GM19351 (cell line): ENCODE data around the gene TRIM28.
"Not testable (repeated sequence)": the region's sequence is repeated elsewhere in the genome, so short reads cannot be mapped to it uniquely, and the experiment has no call there.

Source experiments
- ATAC-seq: cut with Tn5 transposase; IDR thresholded peaks from one replicate; pipeline ENCODE4 v1.9.1; 2021; ENCODE audit warnings: mild to moderate bottlenecking, moderate library complexity; ENCODE audit not compliant: unreplicated experiment

The TRIM28 gene

DNA sequence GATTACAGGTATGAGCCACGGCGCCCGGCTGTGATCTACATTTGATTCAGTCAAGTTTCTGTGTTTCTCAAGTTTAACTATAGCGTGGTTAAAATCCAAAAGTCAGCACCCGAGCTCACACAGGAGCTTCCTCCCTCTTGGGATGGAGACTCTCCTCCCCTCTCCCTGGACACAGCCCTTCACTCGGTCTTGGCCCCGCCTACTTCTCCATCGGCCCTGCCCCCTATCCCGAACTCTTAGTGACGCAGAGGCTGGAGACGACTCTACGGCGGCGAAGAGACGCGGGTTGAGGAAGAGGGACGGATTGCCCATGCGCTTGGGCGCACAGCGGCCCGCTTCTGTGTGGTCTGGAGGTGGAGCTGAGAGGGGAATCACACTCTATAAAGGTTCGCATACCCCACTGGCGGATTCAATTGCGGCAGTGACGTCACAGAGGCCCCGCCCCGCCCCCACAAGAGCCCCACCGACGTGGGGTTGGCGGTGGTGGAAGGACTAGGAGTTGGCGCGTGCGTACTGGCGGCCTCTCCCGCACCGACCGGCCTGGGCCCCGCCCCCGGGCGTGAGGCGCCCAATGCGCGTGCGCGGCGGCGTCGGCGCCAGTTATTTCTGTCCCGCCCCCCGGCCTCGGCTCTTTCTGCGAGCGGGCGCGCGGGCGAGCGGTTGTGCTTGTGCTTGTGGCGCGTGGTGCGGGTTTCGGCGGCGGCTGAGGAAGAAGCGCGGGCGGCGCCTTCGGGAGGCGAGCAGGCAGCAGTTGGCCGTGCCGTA lies at the start of gene TRIM28:
Gene TRIM28, plus strand, starts transcription at position 239 of the 765 bp plus-strand sequence. CDS start 694 bp downstream, outside the sequence.
- ATAC-seq = peak; percentile 86

DNA sequence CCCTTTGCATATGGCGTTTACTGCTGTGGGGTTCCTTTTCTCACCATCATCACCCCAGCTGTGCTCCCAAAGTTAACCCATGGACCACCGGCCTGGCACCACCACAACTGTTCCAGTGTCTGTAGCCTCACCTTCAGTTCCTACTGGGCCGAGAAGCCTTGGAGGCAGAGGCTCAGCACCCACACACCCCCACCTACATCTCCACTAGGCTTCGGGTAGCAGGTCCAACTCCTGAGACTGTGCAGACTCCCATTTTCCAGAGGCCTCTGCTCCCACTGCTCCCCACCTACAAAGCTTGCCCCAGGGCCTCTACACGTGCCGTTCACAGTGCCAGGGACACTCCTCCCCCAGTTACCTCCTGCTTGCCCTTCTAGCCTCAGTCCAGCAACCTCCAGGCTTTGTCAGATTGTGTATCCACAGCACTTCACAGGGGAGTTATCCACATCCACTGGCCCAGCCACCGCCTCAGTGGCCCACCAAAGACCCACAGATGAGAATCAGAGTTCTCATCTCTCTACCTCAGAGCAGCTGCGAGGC lies 46.2 kb upstream of the TRIM28 start:
- ATAC-seq = no peak

DNA sequence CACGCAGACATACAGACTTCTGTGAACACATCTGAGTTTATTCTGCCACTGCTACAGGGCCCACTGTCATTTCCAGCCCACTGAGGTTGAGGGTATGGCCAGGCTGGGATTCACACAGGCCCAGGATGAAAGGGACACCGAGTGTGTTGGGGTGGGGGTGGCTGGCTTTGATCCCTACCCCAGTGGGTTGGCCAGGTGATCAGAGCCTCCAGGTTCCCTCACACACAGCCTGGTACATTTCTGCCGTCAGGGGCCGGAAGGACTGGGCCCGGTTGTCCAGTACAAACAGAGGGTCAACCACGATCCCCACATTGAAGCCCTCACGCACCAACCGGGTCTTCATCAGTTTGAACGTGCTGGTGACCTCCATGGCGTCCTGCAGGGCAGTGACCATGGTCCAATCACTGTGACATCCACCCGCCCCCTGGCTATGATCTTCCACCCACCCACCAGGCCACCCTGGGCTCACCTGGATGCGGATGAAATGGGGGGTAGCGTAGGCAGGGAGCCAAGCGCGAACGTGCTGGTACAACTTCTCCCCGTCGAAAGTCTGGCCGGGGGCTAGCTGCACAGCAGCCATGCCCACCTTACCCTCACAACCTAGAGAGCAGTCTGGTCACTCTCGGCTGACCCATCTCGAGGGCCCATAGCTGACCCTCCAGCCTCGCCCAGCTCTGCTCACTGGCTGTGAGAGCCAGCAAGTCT lies 45.4 kb upstream of the TRIM28 start:
- no peak for ATAC-seq

DNA sequence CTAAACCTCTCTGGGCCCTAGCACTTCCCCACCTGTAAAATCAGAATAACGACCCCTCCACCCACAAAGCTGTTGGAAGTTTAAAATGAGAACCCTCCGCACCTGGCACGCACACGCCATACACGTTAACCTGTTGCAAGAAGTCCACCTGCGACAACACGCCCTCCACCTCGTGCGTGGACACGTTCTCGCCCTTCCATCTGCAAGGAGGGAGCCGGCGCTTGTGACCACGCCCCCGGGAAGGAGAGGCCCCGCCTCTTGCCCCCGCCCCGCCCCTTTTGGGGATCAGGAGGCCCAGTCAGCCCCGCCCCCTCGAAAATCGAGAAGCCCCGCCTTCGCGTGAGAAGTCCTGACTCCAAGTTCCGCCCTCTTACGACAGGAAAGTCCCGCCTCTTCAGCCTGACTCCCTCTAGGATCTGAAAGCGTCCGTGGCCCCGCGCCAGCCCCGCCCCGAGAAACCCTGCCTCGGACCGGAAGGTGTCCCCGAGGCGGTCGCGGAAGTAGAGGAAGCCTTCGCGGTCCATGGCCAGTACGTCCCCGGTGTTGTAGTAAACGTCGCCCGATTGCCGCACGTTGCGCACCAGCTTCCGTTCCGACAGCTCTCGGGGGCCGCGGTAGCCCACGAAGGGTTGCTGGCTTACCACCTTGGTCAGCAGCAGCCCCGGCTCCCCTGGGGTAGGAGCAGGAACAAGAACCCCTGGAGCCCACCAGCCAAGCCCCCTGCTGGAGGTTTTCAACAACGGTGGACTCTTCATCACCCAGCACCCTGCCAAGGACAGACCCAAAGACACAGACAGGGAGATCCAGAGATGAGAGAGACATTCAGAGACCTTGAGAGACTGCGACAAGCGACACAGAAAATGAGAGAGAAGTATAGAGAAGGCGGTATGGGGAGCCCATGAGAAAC lies 44.6 kb upstream of the TRIM28 start:
- peak; percentile 92 for ATAC-seq

DNA sequence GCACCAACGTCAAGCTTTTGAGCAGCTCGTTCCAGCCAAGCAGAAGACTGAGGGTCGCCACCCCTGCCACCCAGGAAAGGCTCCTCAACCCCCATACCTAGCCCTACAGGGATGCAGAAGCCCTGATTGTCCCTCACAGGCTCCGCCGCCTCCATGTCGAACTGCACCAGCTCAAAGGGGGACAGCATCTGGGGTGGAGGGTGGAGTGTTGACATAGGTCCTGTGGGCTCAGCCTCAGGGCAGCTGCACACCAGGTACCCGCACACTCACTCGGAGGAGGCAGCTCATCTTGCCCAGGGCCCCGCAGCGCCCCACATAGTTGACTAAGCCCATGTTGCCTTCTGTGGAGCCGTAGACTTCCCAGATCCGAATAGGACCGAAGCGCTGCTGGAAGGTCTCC lies 43.6 kb upstream of the TRIM28 start:
- no peak for ATAC-seq

DNA sequence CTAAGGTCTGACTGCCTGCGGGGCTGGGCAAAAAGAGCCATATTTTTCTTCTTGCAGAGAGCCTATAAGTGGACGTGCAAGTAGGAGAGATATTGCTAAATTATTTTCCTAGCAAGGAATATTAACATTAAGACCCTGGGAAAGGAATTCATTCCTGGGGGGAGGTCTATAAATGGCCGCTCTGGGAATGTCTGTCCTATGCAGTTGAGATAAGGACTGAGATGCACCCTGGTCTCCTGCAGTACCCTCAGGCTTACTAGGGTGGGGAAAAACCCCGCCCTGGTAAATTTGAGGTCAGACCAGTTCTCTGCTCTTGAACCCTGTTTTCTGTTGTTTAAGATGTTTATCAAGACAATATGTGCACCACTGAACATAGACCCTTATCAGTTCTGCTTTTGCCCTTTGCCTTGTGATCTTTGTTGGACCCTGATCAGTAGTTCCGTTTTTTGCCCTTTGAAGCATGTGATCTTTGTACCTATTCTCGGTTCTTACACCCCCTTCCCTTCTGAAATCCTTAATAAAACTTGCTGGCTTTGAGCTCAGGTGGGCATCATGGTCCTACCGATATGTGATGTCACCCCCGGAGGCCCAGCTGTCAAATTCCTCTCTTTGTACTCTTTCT lies 36.2 kb upstream of the TRIM28 start:
- ATAC-seq = not testable (repeated sequence)

DNA sequence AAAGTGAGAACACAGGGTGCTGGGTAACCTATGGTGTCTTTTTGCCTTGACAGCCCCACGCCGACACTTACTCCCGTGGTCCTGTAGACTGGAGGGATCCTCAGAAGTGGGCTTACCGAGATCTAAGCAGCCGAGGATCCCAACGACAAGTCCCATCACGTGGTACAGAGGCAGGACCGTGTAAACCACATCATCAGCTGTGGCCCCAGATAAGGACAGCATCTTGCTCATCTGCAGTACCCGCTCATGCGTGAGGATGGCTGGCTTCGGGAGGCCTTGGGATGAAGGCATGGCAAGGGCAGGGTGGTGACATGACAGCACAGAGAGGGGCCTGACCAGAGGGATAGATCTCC lies 34.2 kb upstream of the TRIM28 start:
- ATAC-seq = no peak

DNA sequence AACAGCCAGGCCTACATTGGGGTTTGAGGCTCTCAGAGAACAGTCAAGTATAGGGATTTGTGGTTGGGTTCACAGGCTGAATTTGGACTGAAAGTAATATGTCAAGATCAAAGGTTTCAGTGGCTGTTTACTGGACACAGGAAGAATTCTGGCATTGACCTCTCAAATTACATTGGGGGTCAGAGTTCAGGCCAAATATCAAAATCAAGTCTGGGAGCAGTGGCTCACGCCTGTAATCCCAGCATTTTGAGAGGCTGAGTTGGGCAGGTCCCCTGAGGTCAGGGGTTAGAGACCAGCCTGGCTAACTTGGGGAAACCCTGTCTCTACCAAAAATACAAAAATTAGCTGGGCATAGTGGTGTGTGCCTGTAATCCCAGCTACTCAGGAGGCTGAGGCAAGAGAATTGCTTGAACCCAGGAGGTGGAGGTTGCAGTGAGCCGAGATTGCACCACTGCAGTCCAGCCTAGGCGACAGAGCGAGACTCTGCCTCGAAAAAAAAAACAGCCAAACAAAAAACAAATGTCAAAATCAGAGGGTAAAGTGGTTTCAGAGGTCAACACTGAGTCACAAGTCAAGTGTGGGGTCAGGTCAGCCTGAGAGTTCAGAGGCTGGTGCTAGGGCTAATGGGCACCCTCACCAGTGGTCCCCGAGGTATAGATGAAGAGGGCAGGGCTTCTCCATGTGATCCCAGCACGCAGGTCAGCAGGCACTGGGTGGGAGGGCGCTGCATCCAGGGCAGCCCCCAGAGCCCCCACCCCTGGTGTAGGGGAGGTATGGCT lies 33.6 kb upstream of the TRIM28 start:
- ATAC-seq = no peak

DNA sequence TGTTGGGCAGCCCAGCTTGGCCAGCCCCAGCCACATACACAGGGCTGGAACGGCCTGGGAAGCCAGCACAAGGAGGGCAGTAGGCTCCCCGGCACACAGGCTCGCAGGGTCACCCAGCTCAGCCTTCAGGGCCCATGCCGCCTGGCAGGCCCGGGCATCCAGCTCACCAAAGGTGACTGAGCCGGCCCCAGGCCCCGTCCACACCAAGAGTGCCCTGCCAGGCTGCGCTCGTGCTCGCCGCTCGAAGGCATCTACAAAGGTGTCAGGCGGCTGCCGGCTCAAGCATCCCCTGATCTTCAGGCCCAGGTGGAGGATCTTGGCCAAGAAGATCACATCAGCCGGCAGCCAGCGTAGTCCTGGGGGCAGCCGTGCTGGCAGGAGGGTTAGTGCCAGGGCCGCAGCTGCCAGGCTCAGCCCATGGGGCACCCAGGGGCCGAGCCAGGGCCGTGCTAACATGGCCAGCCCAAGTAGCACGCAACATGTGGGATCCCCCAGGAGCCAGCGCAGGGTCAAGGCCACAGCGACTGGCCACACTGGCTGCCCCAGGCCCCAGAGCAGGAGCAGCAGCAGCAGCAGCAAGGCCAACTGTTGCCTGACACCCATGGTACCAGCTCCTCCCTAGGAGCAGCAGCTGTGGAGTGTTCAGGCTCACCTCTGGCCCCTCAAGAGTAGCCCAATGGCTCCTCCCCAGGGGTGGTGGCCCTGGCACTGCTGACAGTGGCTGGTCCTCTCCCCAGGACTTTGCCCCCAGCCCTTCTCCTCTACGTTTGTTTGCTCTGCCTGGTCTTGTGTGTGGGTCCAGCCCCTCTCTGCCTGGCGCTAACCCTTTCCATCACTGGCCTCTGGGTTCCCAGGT lies 32.3 kb upstream of the TRIM28 start, which contains the start of gene SLC27A5:
Gene SLC27A5, minus strand, starts transcription at position 640 of the 856 bp plus-strand sequence. Its CDS starts 37 bp downstream, at position 603.
- ATAC-seq = no peak

DNA sequence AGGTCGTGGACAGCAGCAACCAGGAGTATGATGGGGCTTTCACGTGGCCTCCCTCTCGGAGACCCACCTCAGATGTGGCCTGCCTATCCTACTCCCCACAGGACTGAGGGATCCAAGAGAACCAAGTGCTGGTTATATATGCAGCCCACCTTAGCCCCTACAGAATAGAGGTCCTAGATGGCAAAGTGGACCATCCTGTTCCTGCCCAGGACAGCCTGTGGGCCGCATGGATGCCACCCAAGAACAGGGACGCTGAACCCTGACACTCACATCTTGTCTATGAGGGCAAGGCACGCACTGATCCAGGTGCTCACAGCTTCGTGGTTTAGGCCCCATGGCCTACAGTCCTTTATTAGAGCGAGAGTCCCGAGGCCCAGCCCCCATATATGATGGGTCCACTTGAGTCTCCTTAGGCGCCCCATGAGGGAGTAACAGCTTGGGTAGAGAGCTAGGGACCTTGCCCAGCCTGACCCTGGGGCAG lies 30.6 kb upstream of the TRIM28 start:
- ATAC-seq = peak; percentile 5

DNA sequence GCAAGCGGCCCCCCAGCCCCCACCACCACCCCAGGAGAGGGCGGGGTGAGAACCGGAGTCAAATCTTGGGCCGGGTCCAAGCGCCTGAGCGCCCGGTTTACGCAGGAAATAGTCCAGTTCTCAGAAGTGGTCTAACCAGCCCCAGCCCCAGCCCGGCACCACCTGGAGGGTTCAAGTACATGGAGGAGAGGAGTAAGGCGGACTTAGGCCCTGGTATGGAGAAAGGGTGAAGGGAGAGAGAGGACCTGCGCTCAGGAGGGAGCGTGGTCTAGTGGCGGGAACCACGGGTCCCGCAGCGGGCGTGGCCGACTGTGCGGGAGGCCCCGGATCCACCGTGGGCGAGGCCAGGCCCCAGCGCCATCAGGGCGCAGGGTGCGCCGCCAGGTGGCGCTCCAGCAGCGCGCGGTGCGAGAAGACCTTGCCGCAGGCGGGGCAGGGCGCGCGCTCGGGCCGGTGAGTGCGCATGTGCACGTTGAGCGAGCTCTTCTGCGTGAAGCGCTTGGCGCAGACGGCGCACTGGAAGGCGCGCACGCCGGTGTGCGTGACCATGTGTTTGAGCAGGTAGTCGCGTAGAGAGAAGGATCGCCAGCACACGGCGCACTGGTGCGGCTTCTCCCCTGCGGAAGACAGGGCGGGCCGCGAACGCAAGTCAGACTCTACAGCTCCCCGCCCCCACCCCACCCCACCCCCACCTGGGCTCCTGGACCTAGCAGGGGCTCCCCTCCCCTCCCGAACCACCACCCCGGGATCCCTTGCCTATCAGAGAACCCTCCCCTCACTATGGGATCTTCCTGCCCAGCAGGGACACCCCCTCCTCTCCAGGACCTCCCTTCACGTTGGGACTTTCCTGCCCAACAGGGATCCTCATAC lies 29.9 kb upstream of the TRIM28 start:
- ATAC-seq = peak; percentile 78

DNA sequence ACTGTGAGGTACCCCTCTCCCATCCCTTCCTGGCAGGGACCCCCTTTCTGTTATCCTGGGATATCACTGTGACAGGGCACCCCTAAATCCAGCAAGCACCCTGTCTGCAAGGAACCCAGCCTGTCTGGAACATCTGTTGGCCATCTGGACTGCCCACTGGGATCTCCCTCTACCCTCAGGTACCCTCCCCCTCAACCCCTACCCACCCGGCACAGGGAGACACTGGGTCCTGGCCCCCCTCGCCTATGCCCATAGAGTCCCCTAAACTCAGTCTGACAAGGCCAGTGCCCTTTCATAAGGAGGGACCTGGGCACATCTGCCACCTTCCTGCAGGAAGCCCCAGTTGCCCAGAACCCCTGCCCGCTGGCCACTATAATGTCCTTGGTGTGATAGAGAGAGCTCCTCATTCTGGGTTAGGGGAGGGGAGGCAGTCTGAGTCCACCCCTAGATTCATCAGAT lies 29.3 kb upstream of the TRIM28 start:
- no peak for ATAC-seq

DNA sequence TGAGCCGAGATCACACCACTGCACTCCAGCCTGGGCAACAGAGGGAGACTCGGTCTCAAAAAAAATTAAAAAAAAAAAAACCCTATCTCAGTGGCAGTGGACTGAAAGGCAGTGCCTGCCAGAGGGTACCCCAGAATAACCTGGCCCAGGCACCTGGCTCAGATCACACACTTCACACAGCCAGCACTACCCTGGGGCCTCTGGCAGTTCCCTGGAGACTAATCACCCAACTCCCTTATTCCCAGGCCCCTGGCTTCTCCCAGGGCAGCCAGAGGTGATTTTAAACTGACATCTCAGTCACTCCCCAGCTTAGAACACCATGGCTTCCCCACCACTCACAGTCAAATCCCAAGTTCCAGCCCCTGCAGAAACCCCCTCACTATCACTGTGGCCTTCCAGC lies 28.6 kb upstream of the TRIM28 start:
- no peak for ATAC-seq

DNA sequence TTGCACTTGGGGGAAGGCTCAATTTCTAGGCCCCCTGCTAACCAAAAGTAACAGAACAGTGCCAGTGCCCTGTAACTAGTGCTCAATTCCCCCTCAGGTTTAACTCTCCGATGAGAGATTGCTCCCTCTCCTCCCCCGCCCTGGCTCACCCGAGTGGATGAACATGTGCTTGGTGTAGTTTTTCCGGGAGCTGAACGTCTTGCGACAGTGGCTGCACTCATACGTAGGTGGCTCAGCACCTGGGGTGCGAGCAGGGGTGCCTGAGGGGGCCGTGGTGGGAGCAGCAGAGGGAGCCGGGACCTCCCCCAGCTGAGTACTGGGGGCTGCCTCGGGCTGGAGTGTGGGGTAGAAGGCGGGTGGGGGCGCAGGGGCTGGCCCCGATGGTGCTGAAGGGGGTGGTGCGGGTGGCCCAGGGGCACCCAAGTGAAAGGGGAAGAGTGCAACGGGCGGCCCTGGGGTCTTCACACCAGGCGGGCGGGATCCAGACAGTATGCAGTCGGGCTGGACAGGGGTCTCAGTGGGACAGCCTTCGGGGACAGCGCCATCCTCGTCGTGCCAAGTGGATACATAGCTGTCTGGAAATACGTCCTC lies 27.5 kb upstream of the TRIM28 start:
- no peak for ATAC-seq

DNA sequence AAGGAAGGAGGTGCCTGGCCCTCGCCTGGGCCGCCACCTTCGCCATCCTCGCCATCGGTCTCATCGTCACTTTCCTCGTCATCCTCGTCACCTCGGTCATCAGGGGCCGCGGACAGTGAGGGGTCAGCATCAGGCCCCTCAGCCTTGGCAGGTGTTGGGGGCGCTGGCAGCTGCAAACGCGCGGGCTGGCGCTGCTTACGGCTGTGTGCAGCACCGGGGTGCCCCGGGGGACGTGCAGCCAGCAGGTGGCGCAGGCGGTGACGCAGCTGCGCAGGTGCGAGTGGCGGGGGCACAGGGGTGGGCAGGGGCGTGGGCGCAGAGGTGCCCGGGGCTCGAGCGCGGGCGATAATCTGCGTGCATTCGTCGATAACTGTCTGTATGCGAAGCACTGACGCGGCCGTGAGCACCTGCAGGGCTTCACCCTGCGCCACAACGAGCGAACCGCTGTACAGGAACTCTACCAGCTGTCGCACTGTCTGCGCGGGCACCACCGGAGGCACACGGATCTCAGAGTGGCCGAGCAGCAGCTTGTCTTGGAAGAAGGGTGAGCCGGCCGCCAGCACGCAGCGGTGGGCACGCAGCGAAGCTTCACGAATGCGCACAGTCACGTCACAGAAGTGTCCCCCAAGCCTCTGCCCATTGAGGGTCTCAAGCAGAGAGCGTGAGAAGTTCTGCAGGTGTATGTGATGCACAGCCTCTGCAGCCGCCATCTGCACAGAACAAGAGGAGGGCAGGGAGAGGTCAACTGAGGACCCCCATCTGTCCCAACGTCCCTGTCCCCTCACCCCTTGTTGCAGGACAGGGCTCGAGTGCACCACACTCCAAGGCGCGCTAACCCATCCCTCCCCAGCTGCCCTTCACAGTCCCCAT lies 26.7 kb upstream of the TRIM28 start:
- no peak for ATAC-seq
